Fibroblast of lung (primary cell): ENCODE results near the gene NT5E.

Experiments
- EZH2 ChIP-seq: IDR thresholded peaks from 2 replicates; pipeline ENCODE4 v1.5.1; 2012; ENCODE audit warnings: low read length, control low read depth, mild to moderate bottlenecking; ENCODE audit errors: missing control alignments
- TF ChIP-seq, protein P1 (sequence below), 2 donors: IDR thresholded peaks in 1 of 2; conservative IDR thresholded peaks in 1 of 2; 1 replicate in 1 of 2; 2 replicates in 1 of 2; pipeline ENCODE4 v1.5.1; 2011 to 2012; ENCODE audit warnings: low read length in 2 of 2, control low read depth in 1 of 2, inconsistent platforms in 1 of 2, low read depth in 1 of 2, mild to moderate bottlenecking in 1 of 2

DNA sequence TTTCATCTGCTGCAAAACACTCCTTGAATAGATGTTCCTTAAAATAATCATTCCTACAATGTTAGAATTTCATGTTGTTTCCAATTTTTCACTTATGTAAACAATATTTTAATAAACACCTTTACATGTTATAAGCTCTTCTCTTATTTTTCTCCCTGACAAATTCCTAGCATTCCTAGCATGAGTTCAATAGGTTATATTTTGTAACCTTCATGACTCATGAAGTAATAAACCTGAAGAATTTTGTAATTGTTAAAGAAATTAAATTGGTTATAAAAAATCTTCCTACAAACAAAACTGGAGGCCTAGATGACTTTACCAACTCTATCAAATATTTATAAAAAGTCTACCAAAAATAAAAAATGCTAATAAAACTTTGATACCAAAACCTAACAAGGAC is 66.3 kb downstream of the NT5E start:
- no peak for TF ChIP-seq EZH2
- TF ChIP-seq, protein P1, sequence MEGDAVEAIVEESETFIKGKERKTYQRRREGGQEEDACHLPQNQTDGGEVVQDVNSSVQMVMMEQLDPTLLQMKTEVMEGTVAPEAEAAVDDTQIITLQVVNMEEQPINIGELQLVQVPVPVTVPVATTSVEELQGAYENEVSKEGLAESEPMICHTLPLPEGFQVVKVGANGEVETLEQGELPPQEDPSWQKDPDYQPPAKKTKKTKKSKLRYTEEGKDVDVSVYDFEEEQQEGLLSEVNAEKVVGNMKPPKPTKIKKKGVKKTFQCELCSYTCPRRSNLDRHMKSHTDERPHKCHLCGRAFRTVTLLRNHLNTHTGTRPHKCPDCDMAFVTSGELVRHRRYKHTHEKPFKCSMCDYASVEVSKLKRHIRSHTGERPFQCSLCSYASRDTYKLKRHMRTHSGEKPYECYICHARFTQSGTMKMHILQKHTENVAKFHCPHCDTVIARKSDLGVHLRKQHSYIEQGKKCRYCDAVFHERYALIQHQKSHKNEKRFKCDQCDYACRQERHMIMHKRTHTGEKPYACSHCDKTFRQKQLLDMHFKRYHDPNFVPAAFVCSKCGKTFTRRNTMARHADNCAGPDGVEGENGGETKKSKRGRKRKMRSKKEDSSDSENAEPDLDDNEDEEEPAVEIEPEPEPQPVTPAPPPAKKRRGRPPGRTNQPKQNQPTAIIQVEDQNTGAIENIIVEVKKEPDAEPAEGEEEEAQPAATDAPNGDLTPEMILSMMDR (conservative IDR thresholded peaks at IDR 0.05 in 1 of 2, IDR thresholded peaks at IDR 0.05 in 1 of 2; ENCODE audit: low read depth in 1 of 2, low read length in 2 of 2), result no peak
